B cell (primary cell): ENCODE measurements around the gene PTPN14. TPM values are rescaled to one million over a fixed set of nuclear protein-coding genes. Genes with fewer than 3 reads are reported as not detected.

Experiments used
- ATAC-seq: fragments of 200-7000 bp; cut with Tn5 transposase; one replicate; pipeline ENCODE4 v1.10.0; 2021; ENCODE audit warnings: low read depth, mild to moderate bottlenecking, moderate number of reproducible peaks, moderate library complexity
- CTCF ChIA-PET: fragments of 350-600 bp; sonication (Branson Sonifier 250); formaldehyde crosslinking; loops from one replicate; lab custom pipeline; 2021; ENCODE audit warnings: antibody characterized with exemption, inconsistent platforms; lab: Charles Lee
- POLR2A ChIA-PET: fragments of 350-600 bp; sonication (Branson Sonifier 250); formaldehyde crosslinking; loops from one replicate; lab custom pipeline; 2021; ENCODE audit warnings: antibody characterized with exemption; lab: Charles Lee
- DNase-seq: peaks from one replicate; pipeline ENCODE4 v3.0.0; 2013
- H2AFZ ChIP-seq: 2 replicates; pipeline ENCODE4 v1.6.1; 2012; ENCODE audit warnings: mild to moderate bottlenecking, low read depth, low read length; ENCODE audit not compliant: insufficient read depth, poor library complexity, severe bottlenecking
- H3K27ac ChIP-seq, 2 donors: 1 replicate in 1 of 2; 2 replicates in 1 of 2; pipeline ENCODE4 v1.5.1; 2012 to 2013; ENCODE audit warnings: low read length in 2 of 2, mild to moderate bottlenecking in 2 of 2, moderate library complexity in 1 of 2
- H3K27me3 ChIP-seq, 4 experiments: fragments of 200-600 bp in 1 of 4; sonication (generic) in 1 of 4; replicated peaks in 1 of 4; 1 replicate in 2 of 4; 2 replicates in 2 of 4; pipeline versions ENCODE4 v1.6.1 to v1.7.0; 2013 to 2016; ENCODE audit warnings: low read length in 3 of 4, mild to moderate bottlenecking in 2 of 4, mixed read lengths in 1 of 4, moderate library complexity in 1 of 4; ENCODE audit not compliant: insufficient read depth in 4 of 4, control insufficient read depth in 3 of 4; ENCODE audit errors: control extremely low read depth in 1 of 4
- H3K36me3 ChIP-seq, 2 experiments: replicated peaks in 1 of 2; 1 replicate in 1 of 2; 2 replicates in 1 of 2; pipeline versions ENCODE4 v1.6.1 to v1.7.1; 2013; ENCODE audit warnings: low read length in 1 of 2; ENCODE audit not compliant: insufficient read depth in 2 of 2, control insufficient read depth in 1 of 2; ENCODE audit errors: control extremely low read depth in 1 of 2, extremely low read depth in 1 of 2
- H3K4me1 ChIP-seq, 2 donors: fragments of 200-600 bp in 1 of 2; sonication (generic) in 1 of 2; 1 replicate in 1 of 2; 2 replicates in 1 of 2; pipeline versions ENCODE4 v1.5.1 to v1.6.1; 2013 to 2017; ENCODE audit warnings: low read length in 2 of 2; ENCODE audit not compliant: control insufficient read depth in 2 of 2, insufficient read depth in 2 of 2
- H3K4me2 ChIP-seq: replicated peaks from 2 replicates; pipeline ENCODE3; 2012; ENCODE audit warnings: mild to moderate bottlenecking, low read depth, low read length; ENCODE audit not compliant: poor library complexity, severe bottlenecking
- H3K4me3 ChIP-seq, 5 experiments: fragments of 200-600 bp in 1 of 5; sonication (generic) in 1 of 5; 1 replicate in 3 of 5; 2 replicates in 2 of 5; pipeline versions ENCODE4 v1.5.1 to v1.7.0; 2011 to 2016; ENCODE audit warnings: low read length in 4 of 5, mild to moderate bottlenecking in 4 of 5, low read depth in 2 of 5, control low read depth in 1 of 5, moderate library complexity in 1 of 5; ENCODE audit not compliant: insufficient read depth in 1 of 5; ENCODE audit errors: control extremely low read depth in 1 of 5, extremely low read depth in 1 of 5
- H3K79me2 ChIP-seq: fragments of 200-600 bp; sonication (generic); one replicate; pipeline ENCODE4 v1.6.0; 2016; ENCODE audit warnings: low read length; ENCODE audit not compliant: control insufficient read depth, insufficient read depth
- H3K9ac ChIP-seq: fragments of 200-600 bp; sonication (generic); 2 replicates; pipeline ENCODE4 v1.6.1; 2017; ENCODE audit warnings: mild to moderate bottlenecking, low read length, moderate library complexity
- H3K9me3 ChIP-seq, 3 donors: one replicate each; pipeline versions ENCODE4 v1.6.1 to v1.7.1; 2013; ENCODE audit warnings: low read length in 2 of 3; ENCODE audit not compliant: control insufficient read depth in 2 of 3, insufficient read depth in 1 of 3; ENCODE audit errors: control extremely low read depth in 1 of 3
- H4K20me1 ChIP-seq: 2 replicates; pipeline ENCODE4 v1.6.0; 2012; ENCODE audit warnings: mild to moderate bottlenecking, low read length; ENCODE audit not compliant: insufficient read depth, control insufficient read depth, poor library complexity, severe bottlenecking
- H3K27ac Mint-ChIP-seq: one replicate; pipeline ENCODE4 v1.8.0; 2021; ENCODE audit warnings: mixed read lengths
- H3K27me3 Mint-ChIP-seq: one replicate; pipeline ENCODE4 v1.8.0; 2021; ENCODE audit warnings: mixed read lengths
- H3K4me1 Mint-ChIP-seq: one replicate; pipeline ENCODE4 v1.8.0; 2021; ENCODE audit warnings: mixed read lengths
- H3K4me3 Mint-ChIP-seq: one replicate; pipeline ENCODE4 v1.8.0; 2021; ENCODE audit warnings: mixed read lengths
- H3K9me3 Mint-ChIP-seq: one replicate; pipeline ENCODE4 v1.8.0; 2022; ENCODE audit warnings: mixed read lengths; ENCODE audit not compliant: insufficient read depth
- EZH2 ChIP-seq: IDR thresholded peaks from 2 replicates; pipeline ENCODE4 v1.6.1; 2012; ENCODE audit warnings: borderline replicate concordance, low read depth, mild to moderate bottlenecking, moderate library complexity, low read length; ENCODE audit not compliant: insufficient read depth, poor library complexity, severe bottlenecking
- WGBS: methylation state at CpG from one replicate; pipeline ENCODE4 v1.1.5; 2013; ENCODE audit warnings: missing lambda C conversion rate; ENCODE audit not compliant: insufficient coverage; 5-methylcytosine and 5-hydroxymethylcytosine counted together
- intact Hi-C: fragments of 100-400 bp; cut with micrococcal nuclease; formaldehyde crosslinking; loops from one replicate; pipeline ENCODE4 v1.10.0; 2022
- polyA plus RNA-seq: library from polyadenylated mRNA; depleted of rRNA; stranded (reverse); fragments of >200 nt; gene quantifications from 2 replicates; pipeline ENCODE4 v1.2.3, GENCODE V29; 2012
- total RNA-seq, 2 donors: library from RNA; stranded (reverse); fragments of 120-200 nt in 1 of 2; gene quantifications; 1 replicate in 1 of 2; 2 replicates in 1 of 2; pipeline versions ENCODE4 v1.2.3 to v1.2.4, GENCODE V29; 2013 to 2022
- TF ChIP-seq, protein P1 (sequence below): fragments of 200-600 bp; IDR thresholded peaks from one replicate; pipeline ENCODE4 v1.8.0; 2022; ENCODE audit warnings: antibody characterized with exemption, mild to moderate bottlenecking

Gene PTPN14
- total and polyA plus RNA-seq, 2 donors (not counting 1 experiment from before 2014, with no cell fraction given) = under 0.01 TPM; not detected in 1

DNA sequence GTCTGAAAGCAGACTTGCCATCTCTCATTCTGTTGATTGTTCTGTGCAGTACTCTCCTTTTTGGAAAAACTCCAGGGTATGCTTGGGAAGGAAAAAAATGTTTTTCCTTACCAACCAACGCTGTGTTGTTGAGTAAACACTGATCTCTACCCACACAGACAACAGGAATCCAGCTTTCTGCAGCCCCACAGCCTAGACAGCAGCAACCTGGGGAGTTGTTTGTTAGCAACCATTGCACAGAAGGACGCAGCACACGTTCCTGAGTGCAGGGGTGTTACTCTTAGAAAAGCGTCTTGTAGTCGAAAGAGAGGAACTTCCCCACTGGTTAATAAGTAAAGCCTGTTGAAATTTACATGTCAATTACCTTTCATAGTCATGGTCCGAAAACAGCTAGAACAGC lies 213.9 kb downstream of the PTPN14 start:
- ATAC-seq (no peak), DNase-seq (no peak)
- no peak overlapping the region for H3K27ac ChIP-seq
- peaks cover 0 to 13% of the 10 kb centered on the region in 2 experiments for H3K36me3 ChIP-seq
- no peaks in the 10 kb centered on the region for H3K4me1 ChIP-seq
- H3K79me2 ChIP-seq = no peaks in the 10 kb centered on the region
- TF ChIP-seq, protein P1, sequence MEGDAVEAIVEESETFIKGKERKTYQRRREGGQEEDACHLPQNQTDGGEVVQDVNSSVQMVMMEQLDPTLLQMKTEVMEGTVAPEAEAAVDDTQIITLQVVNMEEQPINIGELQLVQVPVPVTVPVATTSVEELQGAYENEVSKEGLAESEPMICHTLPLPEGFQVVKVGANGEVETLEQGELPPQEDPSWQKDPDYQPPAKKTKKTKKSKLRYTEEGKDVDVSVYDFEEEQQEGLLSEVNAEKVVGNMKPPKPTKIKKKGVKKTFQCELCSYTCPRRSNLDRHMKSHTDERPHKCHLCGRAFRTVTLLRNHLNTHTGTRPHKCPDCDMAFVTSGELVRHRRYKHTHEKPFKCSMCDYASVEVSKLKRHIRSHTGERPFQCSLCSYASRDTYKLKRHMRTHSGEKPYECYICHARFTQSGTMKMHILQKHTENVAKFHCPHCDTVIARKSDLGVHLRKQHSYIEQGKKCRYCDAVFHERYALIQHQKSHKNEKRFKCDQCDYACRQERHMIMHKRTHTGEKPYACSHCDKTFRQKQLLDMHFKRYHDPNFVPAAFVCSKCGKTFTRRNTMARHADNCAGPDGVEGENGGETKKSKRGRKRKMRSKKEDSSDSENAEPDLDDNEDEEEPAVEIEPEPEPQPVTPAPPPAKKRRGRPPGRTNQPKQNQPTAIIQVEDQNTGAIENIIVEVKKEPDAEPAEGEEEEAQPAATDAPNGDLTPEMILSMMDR = no peak
- TF ChIP-seq EZH2 = no peak
- Mint-ChIP-seq H3K27me3 (no peaks in the 10 kb centered on the region), H3K9me3 (no peaks in the 10 kb centered on the region), H3K4me3 (no peak overlapping the region), H3K27ac (no peak overlapping the region), H3K4me1 (no peaks in the 10 kb centered on the region)
- intact Hi-C loops = no loop called here
- ChIA-PET POLR2A (no interaction called here), CTCF (interaction anchor here (1.1 to 3.4 kb wide), 4 partner anchors 9 to 299 kb away, joined by 3 to 12 read pairs (median 5); no protein-coding TSS in a partner anchor)
- no peak overlapping the region for H2AFZ ChIP-seq
- H3K4me2 ChIP-seq = no peak overlapping the region
- no peak overlapping the region for H3K4me3 ChIP-seq
- no peaks in the 10 kb centered on the region for H4K20me1 ChIP-seq
- H3K27me3 ChIP-seq = no peaks in the 10 kb centered on the region
- no peak overlapping the region for H3K9ac ChIP-seq
- no peaks in the 10 kb centered on the region for H3K9me3 ChIP-seq
- no CpG with 5 or more reads among the region's 6 CpGs for WGBS

DNA sequence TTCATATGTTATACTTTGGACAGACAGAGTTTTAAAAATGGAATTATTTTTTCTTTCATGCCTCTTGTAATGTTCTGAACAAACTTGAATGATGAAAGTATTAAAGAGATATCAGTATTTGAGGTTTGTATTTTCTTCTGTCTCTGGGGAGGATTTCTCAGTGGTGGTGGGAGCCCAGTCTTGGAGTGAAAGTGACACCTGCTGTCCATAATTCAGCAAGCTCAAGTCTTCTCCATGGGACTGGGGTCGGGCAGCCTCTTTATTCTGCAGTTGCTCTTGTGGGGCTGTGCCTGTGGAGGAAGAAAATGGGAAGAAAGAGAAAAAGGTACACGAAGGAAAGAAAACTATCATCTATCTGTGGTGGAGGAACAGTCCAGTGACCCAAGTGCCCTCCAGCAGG lies 214.4 kb downstream of the PTPN14 start:
- DNase-seq (no peak), ATAC-seq (no peak)
- Histone ChIP-seq H3K27me3 (no peaks in the 10 kb centered on the region), H3K4me1 (no peaks in the 10 kb centered on the region), H3K36me3 (peaks cover 0 to 13% of the 10 kb centered on the region in 2 experiments), H3K27ac (no peak overlapping the region), H4K20me1 (no peaks in the 10 kb centered on the region), H2AFZ (no peak overlapping the region), H3K4me2 (no peak overlapping the region), H3K9me3 (no peaks in the 10 kb centered on the region), H3K4me3 (no peak overlapping the region), H3K9ac (no peak overlapping the region), H3K79me2 (no peaks in the 10 kb centered on the region)
- H3K27ac Mint-ChIP-seq = no peak overlapping the region
- H3K9me3 Mint-ChIP-seq = no peaks in the 10 kb centered on the region
- POLR2A ChIA-PET = no interaction called here
- 100% methylated on average over 2 of the region's 2 CpGs for WGBS
- H3K27me3 Mint-ChIP-seq = no peaks in the 10 kb centered on the region
- no peak overlapping the region for H3K4me3 Mint-ChIP-seq
- intact Hi-C loops = no loop called here
- no peak for TF ChIP-seq EZH2
- TF ChIP-seq, protein P1 = no peak
- H3K4me1 Mint-ChIP-seq = no peaks in the 10 kb centered on the region
- CTCF ChIA-PET = interaction anchor here (1.1 to 1.7 kb wide), 4 partner anchors 8 to 299 kb away, joined by 3 to 7 read pairs (median 4); no protein-coding TSS in a partner anchor
